Neural cell (in vitro differentiated cells): Measurements from ENCODE around the gene KDM2A. TPM values are rescaled to one million over a fixed set of nuclear protein-coding genes. Genes with fewer than 3 reads are reported as not detected.

Experiments used
- H2AFZ ChIP-seq: fragments of 200-600, 300-800 bp; sonication (generic), shearing (Covaris generic); 2 replicates; pipeline ENCODE4 v1.6.0; 2014; ENCODE audit warnings: low read depth, mild to moderate bottlenecking, antibody characterized with exemption, low read length, moderate library complexity
- H3F3A ChIP-seq: fragments of 200-600 bp; shearing (Covaris generic); 2 replicates; pipeline ENCODE4 v1.6.1; 2016; ENCODE audit warnings: mild to moderate bottlenecking, moderate library complexity, mixed read lengths, antibody characterized with exemption, low read length; ENCODE audit not compliant: insufficient read depth, poor library complexity, severe bottlenecking
- H3K27ac ChIP-seq: fragments of 200-600, 300-800 bp; sonication (generic), shearing (Covaris generic); 2 replicates; pipeline ENCODE4 v1.5.1; 2014; ENCODE audit warnings: mild to moderate bottlenecking, low read length, moderate library complexity
- H3K27me3 ChIP-seq: fragments of 300-800, 200-600 bp; sonication (generic), shearing (Covaris generic); 2 replicates; pipeline ENCODE4 v1.6.0; 2014; ENCODE audit warnings: mild to moderate bottlenecking, low read depth, low read length, moderate library complexity; ENCODE audit not compliant: insufficient read depth
- H3K36me3 ChIP-seq: fragments of 300-800, 200-600 bp; sonication (generic), shearing (Covaris generic); 2 replicates; pipeline ENCODE4 v1.5.1; 2014; ENCODE audit warnings: mild to moderate bottlenecking, antibody characterized with exemption, low read length, moderate library complexity; ENCODE audit not compliant: insufficient read depth
- H3K4me2 ChIP-seq: fragments of 300-800, 200-600 bp; sonication (generic), shearing (Covaris generic); 2 replicates; pipeline ENCODE4 v1.6.0; 2014; ENCODE audit warnings: mild to moderate bottlenecking, low read length
- H3K4me3 ChIP-seq: fragments of 300-800, 200-600 bp; sonication (generic), shearing (Covaris generic); 2 replicates; pipeline ENCODE4 v1.5.1; 2014; ENCODE audit warnings: mild to moderate bottlenecking, low read length, moderate library complexity
- H3K79me2 ChIP-seq: fragments of 200-600 bp; shearing (Covaris generic); replicated peaks from 2 replicates; pipeline ENCODE4 v1.6.0; 2014; ENCODE audit warnings: mild to moderate bottlenecking, low read length, moderate library complexity; ENCODE audit not compliant: insufficient read depth
- H3K9ac ChIP-seq: fragments of 300-800, 200-600 bp; sonication (generic), shearing (Covaris generic); 2 replicates; pipeline ENCODE4 v1.6.1; 2016; ENCODE audit warnings: mild to moderate bottlenecking, low read length, mixed read lengths
- H3K9me2 ChIP-seq: fragments of 200-600 bp; shearing (Covaris generic); 2 replicates; pipeline ENCODE4 v1.6.1; 2016; ENCODE audit warnings: mild to moderate bottlenecking, low read length, mixed read lengths; ENCODE audit not compliant: insufficient read depth
- H3K9me3 ChIP-seq: fragments of 200-600, 300-800 bp; sonication (generic), shearing (Covaris generic); 2 replicates; pipeline ENCODE4 v1.6.1; 2016; ENCODE audit warnings: mild to moderate bottlenecking, mixed run types, low read length, moderate library complexity, mixed read lengths
- H4K20me1 ChIP-seq: fragments of 200-600 bp; shearing (Covaris generic); 2 replicates; pipeline ENCODE4 v1.6.1; 2016; ENCODE audit warnings: mild to moderate bottlenecking, mixed run types; ENCODE audit not compliant: insufficient read depth
- EP300 ChIP-seq: fragments of 450-650 bp; conservative IDR thresholded peaks from 2 replicates; pipeline ENCODE4 v1.6.1; 2014; ENCODE audit warnings: antibody characterized with exemption, mild to moderate bottlenecking, moderate library complexity; ENCODE audit not compliant: poor library complexity, severe bottlenecking
- EZH2 ChIP-seq: fragments of 200-600, 300-800 bp; shearing (Covaris generic), sonication (generic); IDR thresholded peaks from 2 replicates; pipeline ENCODE4 v1.6.1; 2014; ENCODE audit warnings: antibody characterized with exemption, low read length, borderline replicate concordance, mild to moderate bottlenecking; ENCODE audit not compliant: insufficient read depth, poor library complexity, severe bottlenecking
- MXI1 ChIP-seq: fragments of 450-650 bp; conservative IDR thresholded peaks from 2 replicates; pipeline ENCODE4 v1.6.1; 2014; ENCODE audit warnings: antibody characterized with exemption, mild to moderate bottlenecking; ENCODE audit not compliant: poor library complexity, severe bottlenecking
- POLR2AphosphoS5 ChIP-seq: IDR thresholded peaks from 2 replicates; pipeline ENCODE4 v1.6.1; 2012
- RAD21 ChIP-seq: fragments of 450-650 bp; conservative IDR thresholded peaks from 2 replicates; pipeline ENCODE4 v1.6.1; 2014; ENCODE audit warnings: antibody characterized with exemption, mild to moderate bottlenecking, moderate library complexity
- SMC3 ChIP-seq: fragments of 450-650 bp; conservative IDR thresholded peaks from 2 replicates; pipeline ENCODE4 v1.6.1; 2014; ENCODE audit warnings: antibody characterized with exemption, mild to moderate bottlenecking, moderate library complexity; ENCODE audit not compliant: poor library complexity
- TAF1 ChIP-seq: IDR thresholded peaks from 2 replicates; pipeline ENCODE4 v1.6.1; 2012; ENCODE audit warnings: low read depth
- polyA plus RNA-seq: library from polyadenylated mRNA; depleted of rRNA; stranded (reverse); fragments of >200 nt; gene quantifications from 2 replicates; pipeline ENCODE4 v1.2.3, GENCODE V29; 2014
- TF ChIP-seq, protein P1 (sequence below): fragments of 450-650 bp; IDR thresholded peaks from 2 replicates; pipeline ENCODE4 v1.5.1; 2014; ENCODE audit warnings: antibody characterized with exemption, mild to moderate bottlenecking, moderate library complexity; ENCODE audit not compliant: poor library complexity, severe bottlenecking
- TF ChIP-seq, protein P2 (sequence below): IDR thresholded peaks from 2 replicates; pipeline ENCODE4 v1.6.1; 2012; ENCODE audit warnings: borderline replicate concordance

Gene KDM2A
- polyA plus RNA-seq, 1 donor from 2014 or later = 12.4 TPM

DNA sequence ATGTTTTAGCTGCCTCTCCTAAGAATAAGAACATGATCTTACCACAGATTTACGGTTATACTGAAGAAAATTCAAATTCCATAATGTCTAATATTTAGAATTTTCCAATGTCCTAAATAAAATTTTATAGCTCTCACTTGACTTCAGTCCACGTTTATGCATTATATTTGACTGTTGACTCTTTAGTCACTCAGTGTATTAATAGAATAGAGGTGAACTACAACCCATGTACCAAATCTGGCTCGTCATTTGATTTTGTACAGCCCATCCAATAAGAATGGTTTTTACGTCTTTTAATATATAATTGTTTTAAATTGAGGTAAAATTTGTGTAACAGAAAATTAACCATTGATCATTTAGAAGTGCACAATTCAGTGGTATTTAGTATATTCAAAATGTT, 34.9 kb downstream of the KDM2A start:
- H3K4me2 ChIP-seq = no peak overlapping the region
- TF ChIP-seq SMC3 = no peak
- H2AFZ ChIP-seq = no peak overlapping the region
- H3K27me3 ChIP-seq = no peaks in the 10 kb centered on the region
- H3K27ac ChIP-seq = no peak overlapping the region
- no peaks in the 10 kb centered on the region for H3K9me3 ChIP-seq
- no peaks in the 10 kb centered on the region for H4K20me1 ChIP-seq
- no peak overlapping the region for H3K9ac ChIP-seq
- H3K9me2 ChIP-seq = no peaks in the 10 kb centered on the region
- no peak overlapping the region for H3K4me3 ChIP-seq
- H3K36me3 ChIP-seq = no peaks in the 10 kb centered on the region
- H3K79me2 ChIP-seq = peaks cover 10% of the 10 kb centered on the region
- no peaks in the 10 kb centered on the region for H3F3A ChIP-seq

DNA sequence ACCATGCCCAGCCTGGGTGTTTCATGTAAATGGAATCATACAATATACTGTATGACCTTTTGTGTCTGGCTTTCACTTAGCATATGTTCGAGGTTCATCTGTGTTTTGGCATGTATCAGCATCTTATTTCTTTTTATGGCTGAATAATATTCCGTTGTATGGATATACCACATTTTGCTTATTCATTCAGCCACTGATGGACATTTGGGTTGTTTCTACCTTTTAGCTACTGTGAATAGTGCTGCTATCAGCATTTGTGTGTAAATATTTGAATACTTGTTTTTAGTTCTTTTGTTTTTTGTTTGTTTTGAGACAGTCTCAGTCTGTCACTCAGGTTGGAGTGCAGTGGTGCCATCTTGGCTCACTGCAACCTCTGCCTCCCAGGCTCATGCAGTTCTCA, 35.7 kb downstream of the KDM2A start:
- no peaks in the 10 kb centered on the region for H3K9me3 ChIP-seq
- H3K36me3 ChIP-seq = no peaks in the 10 kb centered on the region
- no peaks in the 10 kb centered on the region for H3K9me2 ChIP-seq
- no peak overlapping the region for H2AFZ ChIP-seq
- H3K27me3 ChIP-seq = no peaks in the 10 kb centered on the region
- no peak overlapping the region for H3K4me3 ChIP-seq
- TF ChIP-seq EP300 (no peak), MXI1 (no peak), RAD21 (no peak)
- TF ChIP-seq, protein P1, sequence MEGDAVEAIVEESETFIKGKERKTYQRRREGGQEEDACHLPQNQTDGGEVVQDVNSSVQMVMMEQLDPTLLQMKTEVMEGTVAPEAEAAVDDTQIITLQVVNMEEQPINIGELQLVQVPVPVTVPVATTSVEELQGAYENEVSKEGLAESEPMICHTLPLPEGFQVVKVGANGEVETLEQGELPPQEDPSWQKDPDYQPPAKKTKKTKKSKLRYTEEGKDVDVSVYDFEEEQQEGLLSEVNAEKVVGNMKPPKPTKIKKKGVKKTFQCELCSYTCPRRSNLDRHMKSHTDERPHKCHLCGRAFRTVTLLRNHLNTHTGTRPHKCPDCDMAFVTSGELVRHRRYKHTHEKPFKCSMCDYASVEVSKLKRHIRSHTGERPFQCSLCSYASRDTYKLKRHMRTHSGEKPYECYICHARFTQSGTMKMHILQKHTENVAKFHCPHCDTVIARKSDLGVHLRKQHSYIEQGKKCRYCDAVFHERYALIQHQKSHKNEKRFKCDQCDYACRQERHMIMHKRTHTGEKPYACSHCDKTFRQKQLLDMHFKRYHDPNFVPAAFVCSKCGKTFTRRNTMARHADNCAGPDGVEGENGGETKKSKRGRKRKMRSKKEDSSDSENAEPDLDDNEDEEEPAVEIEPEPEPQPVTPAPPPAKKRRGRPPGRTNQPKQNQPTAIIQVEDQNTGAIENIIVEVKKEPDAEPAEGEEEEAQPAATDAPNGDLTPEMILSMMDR = no peak
- no peak overlapping the region for H3K9ac ChIP-seq
- H3K79me2 ChIP-seq = peaks cover 13% of the 10 kb centered on the region
- H3K4me2 ChIP-seq = no peak overlapping the region
- H3K27ac ChIP-seq = no peak overlapping the region
- no peaks in the 10 kb centered on the region for H4K20me1 ChIP-seq
- no peaks in the 10 kb centered on the region for H3F3A ChIP-seq

DNA sequence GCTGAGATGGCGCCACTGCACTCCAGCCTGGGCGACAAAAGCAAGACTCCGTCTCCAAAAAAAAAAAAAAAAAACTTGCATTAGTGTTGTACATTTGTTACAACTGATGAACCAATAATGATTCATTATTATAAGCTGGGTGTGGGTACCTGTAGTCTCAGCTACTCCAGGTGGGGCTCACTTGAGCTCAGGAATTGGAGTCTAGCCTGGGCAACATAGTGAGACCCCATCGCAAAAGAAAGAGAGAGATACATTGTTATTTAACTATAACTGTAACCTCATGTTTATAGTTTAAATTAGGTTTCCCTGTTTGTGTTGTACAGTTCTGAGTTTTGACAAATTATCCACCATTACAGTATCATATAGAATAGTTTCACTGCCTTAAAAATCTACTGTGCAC, 38.6 kb downstream of the KDM2A start:
- H3F3A ChIP-seq = no peaks in the 10 kb centered on the region
- H3K4me3 ChIP-seq = no peak overlapping the region
- no peak overlapping the region for H3K27ac ChIP-seq
- no peaks in the 10 kb centered on the region for H3K9me3 ChIP-seq
- peaks cover 24% of the 10 kb centered on the region for H3K79me2 ChIP-seq
- H3K27me3 ChIP-seq = no peaks in the 10 kb centered on the region
- TF ChIP-seq EZH2 (no peak), TAF1 (no peak), RAD21 (no peak), POLR2AphosphoS5 (no peak), SMC3 (no peak), EP300 (no peak)
- TF ChIP-seq, protein P2, sequence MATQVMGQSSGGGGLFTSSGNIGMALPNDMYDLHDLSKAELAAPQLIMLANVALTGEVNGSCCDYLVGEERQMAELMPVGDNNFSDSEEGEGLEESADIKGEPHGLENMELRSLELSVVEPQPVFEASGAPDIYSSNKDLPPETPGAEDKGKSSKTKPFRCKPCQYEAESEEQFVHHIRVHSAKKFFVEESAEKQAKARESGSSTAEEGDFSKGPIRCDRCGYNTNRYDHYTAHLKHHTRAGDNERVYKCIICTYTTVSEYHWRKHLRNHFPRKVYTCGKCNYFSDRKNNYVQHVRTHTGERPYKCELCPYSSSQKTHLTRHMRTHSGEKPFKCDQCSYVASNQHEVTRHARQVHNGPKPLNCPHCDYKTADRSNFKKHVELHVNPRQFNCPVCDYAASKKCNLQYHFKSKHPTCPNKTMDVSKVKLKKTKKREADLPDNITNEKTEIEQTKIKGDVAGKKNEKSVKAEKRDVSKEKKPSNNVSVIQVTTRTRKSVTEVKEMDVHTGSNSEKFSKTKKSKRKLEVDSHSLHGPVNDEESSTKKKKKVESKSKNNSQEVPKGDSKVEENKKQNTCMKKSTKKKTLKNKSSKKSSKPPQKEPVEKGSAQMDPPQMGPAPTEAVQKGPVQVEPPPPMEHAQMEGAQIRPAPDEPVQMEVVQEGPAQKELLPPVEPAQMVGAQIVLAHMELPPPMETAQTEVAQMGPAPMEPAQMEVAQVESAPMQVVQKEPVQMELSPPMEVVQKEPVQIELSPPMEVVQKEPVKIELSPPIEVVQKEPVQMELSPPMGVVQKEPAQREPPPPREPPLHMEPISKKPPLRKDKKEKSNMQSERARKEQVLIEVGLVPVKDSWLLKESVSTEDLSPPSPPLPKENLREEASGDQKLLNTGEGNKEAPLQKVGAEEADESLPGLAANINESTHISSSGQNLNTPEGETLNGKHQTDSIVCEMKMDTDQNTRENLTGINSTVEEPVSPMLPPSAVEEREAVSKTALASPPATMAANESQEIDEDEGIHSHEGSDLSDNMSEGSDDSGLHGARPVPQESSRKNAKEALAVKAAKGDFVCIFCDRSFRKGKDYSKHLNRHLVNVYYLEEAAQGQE = no peak
- TF ChIP-seq, protein P1 = no peak
- H3K4me2 ChIP-seq = no peak overlapping the region
- H3K9me2 ChIP-seq = no peaks in the 10 kb centered on the region
- H2AFZ ChIP-seq = no peak overlapping the region
- no peaks in the 10 kb centered on the region for H3K36me3 ChIP-seq
- H3K9ac ChIP-seq = no peak overlapping the region
- H4K20me1 ChIP-seq = no peaks in the 10 kb centered on the region
